ENCODE results near the gene ZNF276. TPM values are rescaled to one million over a fixed set of nuclear protein-coding genes. Genes with fewer than 3 reads are reported as not detected.

Gene ZNF276
- total RNA-seq, 4 donors from 2014 or later = 10.9 to 39.6 (median 22.2) TPM

GRCh38 chr16:89688395-89688794, 32.9 kb upstream of the ZNF276 start:
- TF ChIP-seq CTCF (IDR thresholded peaks at IDR 0.05; ENCODE audit: low read depth) = no peak

GRCh38 chr16:89689142-89689541, 32.2 kb upstream of the ZNF276 start:
- no peak for TF ChIP-seq CTCF (IDR thresholded peaks at IDR 0.05; ENCODE audit: low read depth)

GRCh38 chr16:89690392-89690901, 30.9 kb upstream of the ZNF276 start:
- TF ChIP-seq CTCF (IDR thresholded peaks at IDR 0.05; ENCODE audit: low read depth) = no peak

GRCh38 chr16:89691231-89691985, 29.9 kb upstream of the ZNF276 start:
- TF ChIP-seq CTCF (IDR thresholded peaks at IDR 0.05; ENCODE audit: low read depth) = no peak

GRCh38 chr16:89691986-89692569, 29.3 kb upstream of the ZNF276 start:
- TF ChIP-seq CTCF (IDR thresholded peaks at IDR 0.05; ENCODE audit: low read depth) = no peak

GRCh38 chr16:89693289-89693731, 28.0 kb upstream of the ZNF276 start:
- no peak for TF ChIP-seq CTCF (IDR thresholded peaks at IDR 0.05; ENCODE audit: low read depth)
